ENCODE measurements around the gene GADD45B.

Gene GADD45B

DNA sequence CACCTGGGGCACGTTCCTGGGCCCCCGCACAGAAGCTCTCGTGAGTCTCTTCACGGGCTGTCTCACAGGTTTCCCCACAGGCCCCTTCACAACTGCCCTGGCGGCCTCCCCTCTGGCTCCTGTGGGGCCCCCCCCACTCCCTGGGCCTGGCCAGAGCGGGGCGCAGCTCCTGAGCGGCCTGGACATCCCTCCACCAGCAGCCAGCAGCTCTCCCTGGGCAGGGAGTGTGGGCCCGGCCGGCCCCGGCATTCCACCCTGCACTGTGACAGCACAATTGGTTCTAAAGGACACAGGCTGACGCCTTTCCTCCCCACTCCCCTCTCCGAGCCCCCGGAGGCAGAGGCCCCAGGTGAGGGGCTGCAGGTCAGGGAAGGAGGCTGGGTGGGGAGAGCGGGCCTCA is 39.0 kb upstream of the GADD45B start:
- ATAC-seq, result no peak
- H3K4me3 Mint-ChIP-seq, result no peak overlapping the region
- no peak overlapping the region for H3K27ac Mint-ChIP-seq
- H3K36me3 Mint-ChIP-seq (ENCODE audit: low read depth), result peaks cover 17% of the 10 kb centered on the region
- H3K9me3 Mint-ChIP-seq, result no peaks in the 10 kb centered on the region
- no peaks in the 10 kb centered on the region for H3K27me3 Mint-ChIP-seq
- DNase-seq, result no peak
- H3K4me1 Mint-ChIP-seq, result no peaks in the 10 kb centered on the region

DNA sequence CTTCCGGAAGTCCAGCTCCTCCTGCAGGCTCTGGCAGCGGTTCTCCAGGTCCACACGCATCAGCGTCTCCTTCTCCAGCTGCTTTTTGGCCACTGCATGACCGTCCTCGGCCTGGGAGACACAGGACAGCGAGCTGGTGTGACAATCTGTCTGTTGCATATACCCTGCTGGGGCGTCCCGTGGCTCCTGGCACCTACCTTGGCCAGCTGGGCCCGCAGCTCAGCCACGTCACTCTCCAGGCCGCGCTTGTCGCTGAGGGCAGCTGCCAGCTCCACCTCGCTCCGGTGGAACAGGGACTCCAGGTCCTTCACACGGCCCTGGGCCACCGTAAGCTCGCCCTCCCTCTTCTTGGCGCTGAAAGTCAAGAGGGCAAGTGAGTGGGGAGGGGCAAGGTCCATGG is 37.7 kb upstream of the GADD45B start:
- ATAC-seq (no peak), DNase-seq (no peak)
- H3K36me3 Mint-ChIP-seq (ENCODE audit: low read depth), result peaks cover 20% of the 10 kb centered on the region
- H3K9me3 Mint-ChIP-seq, result no peaks in the 10 kb centered on the region
- no peaks in the 10 kb centered on the region for H3K27me3 Mint-ChIP-seq
- no peak overlapping the region for H3K27ac Mint-ChIP-seq
- no peaks in the 10 kb centered on the region for H3K4me1 Mint-ChIP-seq
- H3K4me3 Mint-ChIP-seq, result no peak overlapping the region

DNA sequence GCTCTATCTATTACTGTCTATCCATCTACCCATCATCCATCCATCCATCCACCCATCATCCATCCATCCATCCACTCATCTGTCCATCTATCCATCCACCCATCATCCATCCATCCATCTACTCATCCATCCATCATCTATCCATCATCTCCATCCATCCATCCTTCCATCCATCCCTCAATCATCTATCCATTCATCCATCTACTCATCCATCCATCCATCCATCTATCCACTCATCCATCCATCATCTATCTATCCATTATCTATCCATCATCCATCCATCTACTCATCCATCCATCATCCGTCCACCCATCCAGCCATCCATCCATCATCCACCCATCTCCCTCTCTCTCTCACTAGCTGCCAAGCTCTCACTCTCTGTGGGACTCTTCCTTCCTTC is 35.4 kb upstream of the GADD45B start:
- H3K36me3 Mint-ChIP-seq (ENCODE audit: low read depth), result peaks cover 18% of the 10 kb centered on the region
- no peak for DNase-seq
- H3K9me3 Mint-ChIP-seq, result no peaks in the 10 kb centered on the region
- peak overlapping the region; percentile 23 for H3K27ac Mint-ChIP-seq
- H3K4me3 Mint-ChIP-seq, result no peak overlapping the region
- no peaks in the 10 kb centered on the region for H3K4me1 Mint-ChIP-seq
- no peaks in the 10 kb centered on the region for H3K27me3 Mint-ChIP-seq
- no peak for ATAC-seq

DNA sequence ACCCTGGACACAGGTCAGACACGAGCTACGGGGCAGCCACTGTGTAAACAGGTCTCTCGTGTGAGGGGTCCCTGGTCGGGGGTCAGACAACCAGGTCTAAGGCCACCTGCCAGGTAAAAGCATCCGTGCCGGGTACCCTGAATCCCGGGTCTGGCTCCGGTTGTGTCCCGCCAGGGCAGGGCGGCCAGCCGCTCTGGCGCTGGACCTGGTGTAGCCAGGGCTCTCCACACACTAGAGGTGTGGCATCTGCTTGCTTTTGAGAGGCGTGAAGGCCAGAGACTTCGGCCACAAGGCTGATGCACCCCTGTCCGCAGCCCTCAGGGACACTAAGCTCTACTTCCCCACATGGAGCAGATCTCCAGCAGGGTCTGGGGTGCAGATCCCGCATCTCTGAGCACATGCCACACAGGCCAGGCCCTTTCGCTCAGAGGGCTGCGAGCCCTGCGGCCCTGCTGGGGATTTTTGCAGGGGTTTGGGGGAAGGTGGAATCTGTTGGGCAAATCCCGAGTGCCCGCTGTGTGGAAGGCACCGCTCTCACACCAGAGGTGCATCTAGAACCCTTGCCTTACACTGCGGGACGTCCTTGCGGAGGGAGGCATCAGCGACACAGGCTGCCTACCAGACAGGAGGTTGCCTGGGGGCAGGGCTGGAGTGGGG is 34.7 kb upstream of the GADD45B start:
- peaks cover 18% of the 10 kb centered on the region for H3K36me3 Mint-ChIP-seq (ENCODE audit: low read depth)
- H3K4me3 Mint-ChIP-seq, result no peak overlapping the region
- ATAC-seq (no peak), DNase-seq (no peak)
- H3K27ac Mint-ChIP-seq, result no peak overlapping the region
- no peaks in the 10 kb centered on the region for H3K9me3 Mint-ChIP-seq
- peaks cover under 1% of the 10 kb centered on the region for H3K4me1 Mint-ChIP-seq
- H3K27me3 Mint-ChIP-seq, result no peaks in the 10 kb centered on the region

DNA sequence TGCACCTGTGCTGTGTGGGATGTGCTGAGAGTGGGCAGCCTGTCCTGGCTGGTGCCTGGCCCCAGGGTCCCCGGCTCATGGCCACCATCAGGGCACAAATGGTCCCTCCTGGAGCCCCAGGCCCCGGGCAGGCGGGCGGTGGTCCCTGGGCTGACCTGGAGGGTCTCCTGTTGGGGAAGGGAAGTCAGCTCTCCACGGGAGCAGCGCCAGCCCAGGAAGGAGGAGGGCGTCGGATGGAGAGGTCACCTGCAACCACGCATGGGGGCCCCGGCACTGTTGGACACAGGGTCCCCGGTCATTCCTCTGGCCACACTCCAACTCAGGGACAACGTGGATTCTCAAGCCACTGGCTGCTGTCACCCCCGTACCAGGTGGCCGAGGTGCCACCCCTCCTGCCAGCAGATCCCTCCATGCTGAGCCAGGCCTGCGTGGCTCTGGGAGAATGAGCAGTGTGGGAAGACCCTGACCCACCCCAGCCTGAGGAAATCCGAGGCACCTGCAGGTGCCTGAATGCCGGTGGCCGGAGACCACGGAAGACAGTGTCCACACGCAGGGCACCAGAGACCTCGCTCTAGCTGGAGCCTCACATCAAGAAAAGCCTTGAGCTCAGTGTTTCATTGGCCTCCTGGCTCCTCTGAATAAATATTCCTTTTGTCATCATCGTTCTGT is 32.7 kb upstream of the GADD45B start:
- H3K27ac Mint-ChIP-seq, result no peak overlapping the region
- no peaks in the 10 kb centered on the region for H3K27me3 Mint-ChIP-seq
- peaks cover 14% of the 10 kb centered on the region for H3K4me1 Mint-ChIP-seq
- no peak overlapping the region for H3K4me3 Mint-ChIP-seq
- no peak for ATAC-seq
- no peaks in the 10 kb centered on the region for H3K9me3 Mint-ChIP-seq
- no peak for DNase-seq
- peaks cover 16% of the 10 kb centered on the region for H3K36me3 Mint-ChIP-seq (ENCODE audit: low read depth)

DNA sequence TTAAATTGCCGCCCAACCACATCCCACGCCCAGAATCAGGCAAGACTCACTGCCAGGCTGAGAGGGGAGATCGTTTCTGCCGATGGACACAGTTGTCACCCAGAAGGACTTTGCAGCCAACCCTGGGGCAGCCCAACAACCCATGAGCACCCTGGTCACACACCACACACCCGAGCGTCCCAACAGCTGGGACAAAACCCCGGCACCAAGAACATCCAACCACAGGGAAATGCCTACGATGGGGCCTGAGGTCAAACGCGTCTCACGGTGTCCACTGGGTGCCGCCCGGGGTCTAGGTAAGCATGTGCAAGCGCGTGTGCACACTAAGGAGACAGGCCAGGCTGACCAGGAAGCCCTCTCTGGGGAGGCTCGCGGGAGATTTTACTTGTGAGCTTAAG is 32.1 kb upstream of the GADD45B start:
- DNase-seq (no peak), ATAC-seq (no peak)
- Mint-ChIP-seq H3K27ac (no peak overlapping the region), H3K36me3 (ENCODE audit: low read depth) (peaks cover 18% of the 10 kb centered on the region), H3K4me1 (peaks cover 14% of the 10 kb centered on the region), H3K4me3 (no peak overlapping the region), H3K9me3 (no peaks in the 10 kb centered on the region), H3K27me3 (no peaks in the 10 kb centered on the region)

DNA sequence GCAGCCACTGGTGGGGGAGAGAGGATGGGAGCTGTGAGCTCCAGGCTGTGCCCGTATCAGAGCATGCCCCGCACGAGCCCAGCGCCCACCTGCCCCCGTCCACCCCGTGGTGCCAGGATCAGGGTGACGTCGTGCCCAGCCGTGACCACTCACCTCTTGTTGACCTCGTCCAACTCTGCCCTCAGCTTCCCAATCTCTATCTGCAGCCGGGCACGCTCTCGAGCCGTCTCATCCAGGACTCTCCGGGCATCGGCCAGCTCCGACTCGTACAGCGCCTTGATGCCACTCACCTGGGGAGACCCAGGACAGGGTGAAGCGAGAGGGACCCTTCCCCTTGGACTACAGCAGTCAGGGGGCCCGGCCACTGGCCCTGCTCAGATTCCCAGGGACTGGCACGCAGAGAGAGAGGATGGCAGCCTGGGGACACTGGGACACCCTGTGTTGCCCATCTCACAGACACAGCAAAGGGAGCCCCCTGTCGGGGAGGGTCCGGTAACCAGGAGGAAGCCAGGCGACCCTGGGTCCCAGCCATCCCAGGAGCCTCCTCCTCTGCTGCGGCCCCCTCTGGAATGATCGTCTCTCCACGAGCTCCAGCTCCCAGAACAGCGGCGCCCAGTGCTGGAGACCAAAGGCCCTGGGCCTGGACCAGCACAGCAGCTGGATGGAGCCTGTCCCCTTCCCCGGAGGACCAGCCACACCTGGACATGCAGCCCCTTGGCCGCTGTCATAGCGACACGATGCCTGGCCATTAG is 31.5 kb upstream of the GADD45B start:
- no peaks in the 10 kb centered on the region for H3K9me3 Mint-ChIP-seq
- DNase-seq, result no peak
- H3K27me3 Mint-ChIP-seq, result no peaks in the 10 kb centered on the region
- H3K36me3 Mint-ChIP-seq (ENCODE audit: low read depth), result peaks cover 22% of the 10 kb centered on the region
- H3K4me1 Mint-ChIP-seq, result peaks cover 14% of the 10 kb centered on the region
- no peak overlapping the region for H3K27ac Mint-ChIP-seq
- H3K4me3 Mint-ChIP-seq, result no peak overlapping the region
- no peak for ATAC-seq

DNA sequence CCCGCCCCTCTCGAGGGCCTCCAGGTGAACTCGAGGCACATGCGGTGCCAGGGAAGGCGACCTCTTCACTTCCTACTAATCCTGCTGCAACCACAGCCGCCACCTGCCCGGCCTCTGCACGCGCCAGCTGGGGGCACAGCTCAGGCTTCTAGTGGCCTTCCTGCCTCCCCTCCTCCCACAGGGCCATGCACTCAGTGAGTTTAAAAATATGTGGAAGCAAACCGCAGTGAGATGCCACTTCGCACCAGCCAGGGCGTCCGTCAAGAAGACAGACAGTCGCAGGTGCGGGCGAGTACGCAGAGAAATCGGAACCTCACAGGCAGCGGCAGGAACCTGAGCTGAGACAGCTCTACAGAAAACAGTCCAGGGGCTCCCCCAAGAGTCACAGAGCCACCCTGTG is 29.5 kb upstream of the GADD45B start:
- H3K4me3 Mint-ChIP-seq, result peak overlapping the region; percentile 65
- H3K36me3 Mint-ChIP-seq (ENCODE audit: low read depth), result peaks cover 25% of the 10 kb centered on the region

DNA sequence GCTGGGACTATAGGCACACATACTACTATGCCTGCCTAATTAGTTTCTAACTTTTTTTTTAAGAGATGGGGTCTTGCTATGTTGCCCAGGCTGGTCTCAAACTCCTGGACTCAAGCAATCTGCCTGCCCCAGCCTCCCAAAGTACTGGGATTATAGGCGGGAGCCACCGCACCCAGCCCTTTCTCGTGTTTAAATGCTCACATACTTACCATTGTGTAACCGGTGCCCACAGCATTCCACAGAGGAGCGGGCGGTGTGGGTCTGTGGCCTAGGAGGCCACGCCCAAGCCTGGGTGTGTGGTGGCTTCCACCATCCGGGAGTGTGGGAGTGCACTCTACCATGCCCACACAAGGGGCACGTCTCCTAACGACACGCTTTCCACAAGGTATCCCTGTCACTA is 26.9 kb upstream of the GADD45B start:
- ATAC-seq (no peak), DNase-seq (no peak)
- Mint-ChIP-seq H3K9me3 (no peaks in the 10 kb centered on the region), H3K27me3 (no peaks in the 10 kb centered on the region), H3K4me3 (no peak overlapping the region), H3K36me3 (ENCODE audit: low read depth) (peaks cover 20% of the 10 kb centered on the region), H3K27ac (no peak overlapping the region), H3K4me1 (peaks cover 14% of the 10 kb centered on the region)

More for the DNA sequence above, 29.5 kb upstream of the GADD45B start:
- ATAC-seq (peak; percentile 55), DNase-seq (peak; percentile 35)
- no peaks in the 10 kb centered on the region for H3K27me3 Mint-ChIP-seq
- no peaks in the 10 kb centered on the region for H3K9me3 Mint-ChIP-seq
- H3K27ac Mint-ChIP-seq, result peak overlapping the region; percentile 35
- H3K4me1 Mint-ChIP-seq, result peaks cover 14% of the 10 kb centered on the region

DNA sequence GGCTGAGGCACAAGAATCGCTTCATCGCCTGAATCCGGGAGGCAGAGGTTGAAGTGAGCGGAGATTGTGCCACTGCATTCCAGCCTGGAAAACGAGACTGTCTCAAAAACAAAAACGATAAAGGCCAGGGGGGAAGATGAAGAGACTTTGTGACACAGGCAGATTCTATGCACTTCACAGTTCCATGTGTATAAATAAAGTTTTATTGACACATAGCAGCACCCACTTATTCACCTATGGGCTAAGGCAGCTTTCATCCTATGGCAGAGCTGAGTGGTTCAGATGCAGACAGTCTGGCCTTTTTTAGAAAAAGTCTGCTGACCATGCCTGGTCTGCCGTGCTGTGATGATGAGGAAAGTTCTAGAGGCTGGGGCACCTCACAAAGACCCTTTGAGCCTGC is 24.8 kb upstream of the GADD45B start:
- Mint-ChIP-seq H3K4me1 (peaks cover 22% of the 10 kb centered on the region), H3K27me3 (no peaks in the 10 kb centered on the region), H3K4me3 (no peak overlapping the region), H3K36me3 (ENCODE audit: low read depth) (peaks cover 20% of the 10 kb centered on the region), H3K27ac (no peak overlapping the region), H3K9me3 (no peaks in the 10 kb centered on the region)
- DNase-seq, result no peak
- ATAC-seq, result no peak

DNA sequence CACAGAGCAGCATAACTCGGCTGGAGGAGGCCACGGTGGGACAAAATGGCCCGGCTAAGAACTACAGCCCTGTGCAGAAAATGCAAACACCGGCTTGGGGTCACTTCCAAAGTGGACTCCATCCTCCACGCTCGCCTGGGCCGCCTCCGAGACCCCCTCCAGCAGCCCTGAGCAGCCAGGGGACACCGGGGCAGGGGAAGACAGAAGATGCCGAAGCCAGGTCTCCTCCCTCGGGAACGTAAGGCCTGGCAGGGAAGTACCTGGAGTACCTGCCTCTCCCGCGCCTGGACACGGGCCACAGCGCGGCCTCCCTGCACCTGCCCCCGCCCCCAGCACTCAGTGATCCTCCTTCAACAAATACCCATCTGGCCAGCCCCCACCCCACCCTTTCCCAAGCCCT is 24.2 kb upstream of the GADD45B start:
- no peak overlapping the region for H3K4me3 Mint-ChIP-seq
- no peaks in the 10 kb centered on the region for H3K27me3 Mint-ChIP-seq
- H3K9me3 Mint-ChIP-seq, result no peaks in the 10 kb centered on the region
- no peak overlapping the region for H3K27ac Mint-ChIP-seq
- DNase-seq (no peak), ATAC-seq (no peak)
- H3K4me1 Mint-ChIP-seq, result peaks cover 16% of the 10 kb centered on the region
- H3K36me3 Mint-ChIP-seq (ENCODE audit: low read depth), result peaks cover 18% of the 10 kb centered on the region

DNA sequence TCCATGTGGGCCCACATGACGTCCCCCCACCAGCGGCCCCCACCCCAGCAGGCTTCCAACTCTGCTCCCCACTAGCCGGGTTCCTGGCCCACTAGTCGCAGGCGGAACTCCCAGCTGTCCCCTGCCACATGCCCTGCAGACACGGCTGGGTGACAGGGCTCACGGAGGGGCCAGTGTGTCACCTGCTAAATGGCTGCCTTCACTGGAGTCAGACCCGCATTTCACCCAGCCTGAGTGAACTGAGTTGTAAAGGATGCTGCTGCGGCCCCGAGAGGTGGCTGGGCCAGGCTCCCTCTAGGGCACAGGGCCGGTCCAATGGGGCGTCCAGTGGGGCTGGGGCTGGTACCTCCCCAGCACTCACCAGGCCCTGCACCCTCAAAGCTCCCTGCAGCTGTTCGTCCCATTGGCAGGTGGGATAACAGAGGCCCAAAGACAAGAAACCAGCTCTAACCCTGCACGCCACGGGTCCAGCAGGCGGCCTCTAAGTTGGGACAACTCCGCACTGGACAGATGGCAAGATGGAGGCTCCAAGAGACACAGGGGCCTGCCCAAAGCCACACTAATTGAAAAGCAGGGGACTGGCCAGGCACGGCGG is 22.4 kb upstream of the GADD45B start:
- Mint-ChIP-seq H3K4me3 (no peak overlapping the region), H3K36me3 (ENCODE audit: low read depth) (peaks cover 15% of the 10 kb centered on the region), H3K27me3 (no peaks in the 10 kb centered on the region), H3K9me3 (no peaks in the 10 kb centered on the region), H3K4me1 (peaks cover 14% of the 10 kb centered on the region), H3K27ac (no peak overlapping the region)
- no peak for ATAC-seq
- no peak for DNase-seq

DNA sequence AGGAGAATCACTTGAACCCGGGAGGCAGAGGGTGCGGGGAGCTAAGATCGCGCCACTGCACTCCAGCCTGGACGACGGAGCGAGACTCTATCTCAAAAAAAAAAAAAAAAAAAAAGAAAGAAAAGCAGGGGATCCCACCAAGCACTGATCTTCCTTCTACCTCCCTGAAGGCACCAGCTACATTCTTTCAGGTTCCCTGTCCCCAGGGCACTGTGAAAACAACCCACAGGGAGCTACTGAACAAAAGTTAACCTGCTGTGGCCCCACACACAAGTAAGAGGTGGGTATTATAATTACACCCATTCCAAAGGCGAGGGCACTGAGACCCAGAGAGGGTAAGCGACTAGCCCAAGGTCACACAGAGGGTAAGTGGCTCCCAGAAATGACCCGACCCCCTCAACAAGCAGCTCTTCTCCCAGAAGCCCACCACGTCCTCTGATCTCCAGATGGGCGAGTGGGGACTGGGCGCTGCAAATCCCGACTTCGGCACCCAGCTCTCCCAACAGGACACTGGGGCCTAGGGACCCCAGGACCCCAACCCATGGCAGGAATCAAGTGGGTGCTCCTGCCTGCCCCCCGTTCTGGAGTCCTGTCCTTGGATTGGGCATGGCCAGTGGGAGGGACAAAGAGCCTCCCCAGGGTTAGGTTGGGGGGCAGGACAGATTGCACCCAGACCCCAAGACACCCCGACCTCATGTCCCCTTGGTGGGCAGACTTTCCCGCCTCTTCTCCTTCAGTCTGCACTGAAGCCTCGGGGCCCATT is 21.5 kb upstream of the GADD45B start:
- Mint-ChIP-seq H3K36me3 (ENCODE audit: low read depth) (peaks cover 9% of the 10 kb centered on the region), H3K9me3 (no peaks in the 10 kb centered on the region), H3K27ac (peak overlapping the region; percentile 41), H3K4me3 (peak overlapping the region; percentile 83), H3K4me1 (peaks cover 14% of the 10 kb centered on the region), H3K27me3 (no peaks in the 10 kb centered on the region)
- ATAC-seq, result no peak
- no peak for DNase-seq
